Esophagus muscularis mucosa (tissue), 3 donors: Measurements from ENCODE around the gene PCDHGC4.

Source experiments
- EP300 ChIP-seq: sonication (generic); formaldehyde crosslinking; IDR thresholded peaks from one replicate; pipeline ENCODE4 v1.6.1; 2017; ENCODE audit warnings: antibody characterized with exemption
- POLR2A ChIP-seq: fragments of 450-650 bp; IDR thresholded peaks from one replicate; pipeline ENCODE4 v1.6.1; 2017; ENCODE audit warnings: antibody characterized with exemption, moderate library complexity, mild to moderate bottlenecking, low read depth
- POLR2AphosphoS5 ChIP-seq, 2 donors: sonication (generic); formaldehyde crosslinking; IDR thresholded peaks; one replicate each; pipeline ENCODE4 v1.6.1; 2017; ENCODE audit warnings: antibody characterized with exemption in 2 of 2

- no peak for TF ChIP-seq POLR2A
- no peak for TF ChIP-seq POLR2AphosphoS5 (IDR thresholded peaks at IDR 0.05)
- TF ChIP-seq EP300, result no peak
Observed at GRCh38 chr5:141490271-141490670, 5.4 kb downstream of the PCDHGC4 start.
